CD4-positive, alpha-beta T cell treated with Interleukin-1 beta for 1 hour (primary cell): ENCODE data around the gene ZNF385D.
"Not testable (repeated sequence)": the region's sequence is repeated elsewhere in the genome, so short reads cannot be mapped to it uniquely, and the experiment has no call there.

Experiments used
- DNase-seq, 2 donors: peaks; one replicate each; pipeline ENCODE4 v3.0.0-alpha.2; 2020 to 2022

The ZNF385D gene

GRCh38 chr3:21505711-21506460 lies 245.1 kb downstream of the ZNF385D start:
- no peak for DNase-seq

DNA sequence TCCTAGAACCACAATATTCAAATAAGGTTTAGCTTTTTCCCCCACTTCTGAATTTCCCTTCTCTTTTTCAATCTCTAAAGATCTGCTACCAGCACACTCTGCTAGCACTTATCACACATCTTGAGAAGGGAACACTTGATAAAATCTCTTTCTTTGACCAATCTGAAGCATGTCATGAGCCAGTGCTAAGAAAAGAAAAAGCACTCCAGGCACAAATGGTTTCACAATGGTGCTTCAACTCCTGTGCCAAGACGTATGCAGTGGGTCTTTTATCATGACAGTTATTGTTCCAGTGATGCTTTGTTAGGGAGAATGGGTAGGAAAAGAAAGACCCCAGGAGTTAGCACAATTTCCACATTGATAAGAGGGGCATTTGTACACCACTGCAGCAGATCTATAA lies 248.4 kb downstream of the ZNF385D start:
- no peak for DNase-seq

- no peak for DNase-seq
Observed at GRCh38 chr3:21500834-21501233, 250.2 kb downstream of the ZNF385D start.

GRCh38 chr3:21490671-21491070 lies 260.3 kb downstream of the ZNF385D start:
- not testable (repeated sequence) for DNase-seq

GRCh38 chr3:21487520-21487919 lies 263.5 kb downstream of the ZNF385D start:
- DNase-seq: no peak

DNA sequence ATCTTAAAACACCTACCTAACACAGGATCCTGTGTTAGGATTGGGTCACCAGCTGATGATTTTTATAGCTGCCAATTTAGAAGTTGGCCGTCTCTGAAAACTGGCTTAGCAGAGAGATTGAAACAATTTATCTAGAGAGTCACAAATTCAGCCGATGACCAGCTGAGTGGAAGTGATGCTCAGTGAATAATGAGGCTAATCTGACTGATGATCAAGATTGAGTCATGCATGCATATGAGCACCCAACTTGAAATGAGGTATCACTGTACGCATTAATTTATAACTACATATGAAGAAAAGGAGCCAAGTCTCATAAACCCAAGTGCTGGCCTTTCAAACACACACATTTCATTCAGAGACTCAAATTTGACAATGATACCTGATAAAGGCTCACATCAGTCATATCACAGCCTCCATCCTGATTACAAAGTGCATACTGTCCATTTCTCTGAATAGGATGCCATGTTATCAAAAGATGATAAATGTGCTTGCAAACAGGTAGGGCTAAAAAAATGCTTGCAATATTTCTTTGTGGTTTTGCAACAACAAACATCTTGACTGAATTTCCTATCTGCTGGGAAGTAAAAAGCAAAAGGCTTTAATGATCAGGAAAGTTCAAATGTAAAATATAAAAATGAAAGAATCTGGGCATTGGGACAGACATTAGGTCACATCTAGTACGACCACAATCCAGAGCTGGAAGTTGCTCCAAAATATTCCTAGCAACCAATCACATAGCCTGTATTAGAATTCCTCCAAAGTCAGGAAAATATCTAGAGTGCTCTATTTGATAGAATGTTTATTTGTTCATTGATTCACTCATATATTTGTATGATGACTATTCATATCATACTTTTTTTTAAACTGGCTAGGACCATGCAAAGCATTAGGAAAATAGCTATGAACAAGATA lies 264.7 kb downstream of the ZNF385D start:
- DNase-seq: not testable (repeated sequence)

DNA sequence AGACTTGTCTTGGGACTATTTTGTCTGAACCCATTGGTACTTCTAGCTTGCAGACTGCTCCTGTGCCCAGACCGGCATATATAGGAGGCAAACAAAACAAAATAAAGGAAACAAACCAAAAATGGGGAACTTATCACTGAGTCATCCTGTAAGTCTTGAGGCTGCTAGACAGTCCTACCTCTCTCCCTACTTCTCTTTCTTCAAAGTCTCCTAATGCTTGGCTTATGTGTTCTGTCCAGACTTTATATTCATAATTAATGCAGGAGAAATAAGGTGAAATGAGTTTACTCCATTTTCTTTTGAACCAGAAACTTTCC lies 266.2 kb downstream of the ZNF385D start:
- no peak for DNase-seq

- DNase-seq: no peak
Observed at GRCh38 chr3:21484057-21484827, 266.8 kb downstream of the ZNF385D start.

- DNase-seq: no peak
Observed at GRCh38 chr3:21481991-21482390, 269.0 kb downstream of the ZNF385D start.

DNA sequence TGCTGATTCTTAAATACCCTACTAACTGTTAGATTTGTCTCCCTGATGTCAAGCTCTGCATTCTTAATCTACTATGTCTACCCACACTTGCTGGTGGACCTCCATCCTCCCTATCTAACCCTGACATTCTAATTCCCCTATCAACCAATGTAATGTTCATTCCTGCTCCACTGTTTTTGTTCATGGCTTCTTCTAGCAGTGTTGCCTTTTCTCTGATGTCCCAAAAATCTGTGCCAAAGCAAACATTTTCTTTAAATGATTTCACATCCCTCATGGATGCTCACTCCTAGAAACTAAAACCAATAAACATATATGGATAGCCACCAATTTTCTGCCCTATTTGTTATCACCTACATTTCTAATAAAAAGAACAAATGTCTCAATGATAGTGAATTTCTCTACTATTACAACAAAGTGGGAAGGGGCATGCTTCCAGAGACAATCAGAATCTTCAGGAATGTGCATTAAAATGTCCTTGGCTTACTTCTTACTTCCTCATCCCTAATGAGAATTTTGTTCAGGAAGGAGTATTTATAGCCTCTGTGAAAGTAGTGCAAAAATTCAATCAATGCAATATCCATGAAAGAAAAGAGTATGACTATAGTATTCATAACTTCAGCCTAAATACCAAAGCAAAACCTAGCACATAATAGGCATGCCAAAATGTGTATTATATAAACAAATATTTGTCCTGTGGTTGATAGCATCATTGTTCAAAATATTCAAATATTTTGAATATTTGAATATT lies 273.3 kb downstream of the ZNF385D start:
- no peak for DNase-seq

- DNase-seq: no peak
Observed at GRCh38 chr3:21466476-21466875, 284.5 kb downstream of the ZNF385D start.

- no peak for DNase-seq
Observed at GRCh38 chr3:21464746-21465145, 286.3 kb downstream of the ZNF385D start.

DNA sequence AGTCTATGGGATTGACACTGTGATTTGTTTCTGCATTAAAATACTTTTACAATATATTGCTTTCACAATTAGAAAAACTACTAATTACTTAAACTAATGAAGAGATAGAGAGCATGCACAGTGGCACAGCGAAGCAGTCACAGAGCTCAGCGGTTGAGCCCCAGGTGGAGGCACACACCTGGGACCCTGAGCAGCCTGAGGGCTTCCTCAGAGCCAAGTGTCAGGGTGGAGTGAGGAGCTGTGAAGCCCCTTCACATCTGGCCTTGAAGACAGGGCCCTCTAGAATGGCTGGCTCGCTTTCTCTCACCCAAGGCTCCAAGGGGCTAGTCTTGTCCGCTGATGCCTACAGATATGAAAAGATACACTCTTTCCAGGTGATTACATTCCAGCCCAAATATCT lies 287.7 kb downstream of the ZNF385D start:
- DNase-seq: no peak

- no peak for DNase-seq
Observed at GRCh38 chr3:21462141-21462540, 288.9 kb downstream of the ZNF385D start.

GRCh38 chr3:21457084-21457483 lies 293.9 kb downstream of the ZNF385D start:
- no peak for DNase-seq

GRCh38 chr3:21449738-21450137 lies 301.3 kb downstream of the ZNF385D start:
- DNase-seq: no peak

DNA sequence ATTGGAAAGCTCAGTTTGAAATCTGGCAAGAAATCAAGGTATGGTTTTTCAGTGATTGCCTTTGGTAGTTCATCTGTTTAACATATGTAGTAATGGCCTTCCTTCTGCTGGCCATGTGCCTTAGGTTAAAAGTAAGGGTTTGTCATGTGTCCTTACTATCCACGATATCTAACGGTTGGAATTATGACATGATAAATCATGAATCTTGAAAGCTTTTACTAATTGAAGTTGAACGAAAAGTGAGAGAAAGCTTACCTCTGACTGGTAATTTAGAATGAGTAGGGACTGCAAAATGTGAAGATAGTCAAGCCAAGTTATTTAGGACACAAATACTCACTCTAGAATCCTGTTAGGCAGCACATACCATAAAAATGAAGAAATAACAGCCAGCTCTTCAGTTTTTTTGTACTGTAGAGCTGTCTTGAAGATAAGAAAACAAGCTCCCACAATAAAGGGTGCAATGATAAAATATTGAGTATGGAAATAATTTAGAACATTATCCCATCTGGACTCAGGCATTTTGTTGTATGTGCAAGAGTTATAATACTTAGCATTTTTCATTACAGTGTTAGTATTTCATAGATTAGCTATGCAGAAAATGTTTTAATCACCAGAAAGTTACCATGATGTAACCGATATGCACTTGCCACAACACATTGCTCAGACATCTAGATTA lies 303.4 kb downstream of the ZNF385D start:
- no peak for DNase-seq

DNA sequence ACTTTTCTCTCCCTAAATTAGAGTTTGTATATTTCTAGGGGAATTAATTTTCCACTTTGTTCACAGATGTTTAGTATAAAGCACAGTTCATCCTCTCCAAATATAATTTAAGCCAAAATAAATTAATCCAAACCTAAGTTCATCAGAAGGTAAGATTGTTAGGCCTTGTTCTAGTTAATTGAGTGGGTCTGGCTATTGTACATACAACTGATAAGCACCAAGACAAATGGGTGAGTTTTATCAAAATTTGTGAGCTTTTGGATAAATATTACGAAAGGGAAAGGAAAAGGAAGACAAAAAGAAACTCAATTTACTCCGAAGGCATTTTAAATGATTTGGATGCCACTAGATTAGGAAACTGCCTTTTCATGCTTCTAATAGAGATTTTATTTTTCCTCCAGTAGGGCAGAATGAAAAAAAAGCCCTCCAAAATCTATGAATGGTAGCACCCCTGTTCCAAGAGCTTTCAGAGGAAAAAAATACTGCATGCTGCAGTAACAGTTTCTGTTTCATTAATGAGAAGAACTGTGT lies 304.0 kb downstream of the ZNF385D start:
- no peak for DNase-seq

DNA sequence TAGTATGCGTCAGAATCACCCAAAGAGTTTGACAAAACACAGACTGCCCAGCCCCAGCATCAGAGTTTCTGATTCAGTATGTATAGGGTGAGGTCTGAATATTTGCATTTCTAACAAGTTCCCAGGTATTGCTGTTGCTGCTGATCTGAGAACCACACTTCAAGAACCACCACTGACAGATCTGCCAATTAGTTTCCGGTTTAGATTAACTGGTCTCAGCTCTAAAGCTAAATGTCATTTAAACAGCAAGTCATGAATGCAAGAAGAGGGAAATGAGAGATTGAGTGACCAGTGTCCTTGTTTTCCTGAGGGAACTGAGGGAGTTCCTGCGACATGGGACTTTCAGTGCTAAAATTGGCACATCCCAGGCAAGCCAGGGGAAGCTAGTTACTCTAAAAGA lies 305.0 kb downstream of the ZNF385D start:
- no peak for DNase-seq

DNA sequence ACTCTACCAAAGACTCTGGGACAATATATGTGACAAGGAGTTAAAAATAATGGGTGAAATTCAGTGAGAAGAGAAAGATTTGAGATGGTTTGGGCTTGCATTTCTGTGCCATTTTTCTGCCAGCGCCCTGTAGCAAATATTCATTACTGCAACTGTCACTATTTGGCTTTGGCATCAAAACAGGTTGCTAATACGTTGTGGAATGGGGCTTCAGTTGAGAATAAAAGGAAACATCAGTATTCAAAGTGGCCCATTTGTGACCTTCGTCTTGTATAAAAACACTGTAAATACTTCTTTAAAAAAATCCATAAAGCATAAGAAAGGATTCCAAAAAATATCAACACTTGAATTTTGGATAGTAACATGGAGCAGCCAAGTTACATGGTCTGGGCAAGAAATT lies 309.2 kb downstream of the ZNF385D start:
- no peak for DNase-seq

- no peak for DNase-seq
Observed at GRCh38 chr3:21436835-21437234, 314.2 kb downstream of the ZNF385D start.

DNA sequence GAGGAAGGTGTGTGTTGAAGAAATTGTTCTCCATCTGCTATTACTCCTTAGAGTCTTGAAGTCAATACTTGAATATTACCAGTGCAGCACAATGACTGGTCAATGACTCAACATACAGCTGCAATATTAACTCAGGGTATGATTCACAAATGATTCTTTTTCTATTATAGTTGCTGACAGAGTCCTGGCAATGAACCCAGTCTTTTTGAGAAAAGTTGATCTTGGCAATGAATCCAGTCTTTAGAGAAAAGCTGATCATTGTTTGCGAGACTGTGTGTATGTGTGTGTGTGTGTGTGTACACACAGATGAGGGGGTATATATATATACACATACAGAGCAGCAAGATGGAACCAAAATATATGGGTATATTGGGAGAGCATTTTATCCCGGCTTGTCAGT lies 315.1 kb downstream of the ZNF385D start:
- DNase-seq: no peak
